NAMALWA (cell line): ENCODE data around the gene PDE4B.
"Not testable (repeated sequence)": the region's sequence is repeated elsewhere in the genome, so short reads cannot be mapped to it uniquely, and the experiment has no call there.

Source experiments
- DNase-seq: peaks from one replicate; pipeline ENCODE4 v3.0.0-alpha.2; 2015; ENCODE audit warnings: low spot score

PDE4B gene

DNA sequence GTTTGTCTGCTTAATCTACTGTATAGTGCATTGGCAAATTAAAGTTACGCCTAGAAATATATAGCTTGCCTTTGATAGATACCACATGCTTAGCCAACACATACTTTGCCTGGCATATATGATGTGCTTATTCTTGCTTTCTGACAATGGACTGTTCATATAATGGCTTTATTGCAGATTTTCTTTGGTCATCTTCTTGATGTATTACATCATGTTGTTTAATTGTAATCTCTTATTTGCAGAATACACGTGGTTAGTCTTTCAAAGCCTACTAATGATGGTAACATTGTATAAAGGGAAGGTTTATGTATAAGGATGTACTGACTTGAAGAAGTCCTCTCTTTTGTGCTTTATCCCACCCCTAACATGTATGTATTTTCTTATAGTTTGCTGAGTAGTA lies 201.5 kb downstream of the PDE4B start:
- DNase-seq, result peak; percentile 17

DNA sequence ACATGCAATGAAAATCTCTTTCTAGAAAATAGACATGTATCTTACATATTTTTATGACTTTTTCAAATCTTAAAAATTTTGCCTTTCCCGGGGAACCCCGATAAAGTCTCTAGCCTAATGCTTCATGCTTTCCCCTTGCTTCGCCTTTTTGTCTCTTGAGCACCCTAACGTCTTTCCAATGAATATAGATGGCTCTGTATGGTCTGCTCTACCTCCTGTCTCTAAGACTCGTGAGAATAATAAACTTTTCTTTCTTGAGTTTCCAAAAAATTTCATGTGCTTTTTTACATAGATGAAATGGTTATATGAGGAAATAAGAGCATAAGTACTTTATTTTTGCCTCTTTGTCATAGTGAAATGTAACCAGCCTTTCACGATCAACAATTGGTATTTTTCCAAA lies 202.6 kb downstream of the PDE4B start:
- DNase-seq, result no peak

DNA sequence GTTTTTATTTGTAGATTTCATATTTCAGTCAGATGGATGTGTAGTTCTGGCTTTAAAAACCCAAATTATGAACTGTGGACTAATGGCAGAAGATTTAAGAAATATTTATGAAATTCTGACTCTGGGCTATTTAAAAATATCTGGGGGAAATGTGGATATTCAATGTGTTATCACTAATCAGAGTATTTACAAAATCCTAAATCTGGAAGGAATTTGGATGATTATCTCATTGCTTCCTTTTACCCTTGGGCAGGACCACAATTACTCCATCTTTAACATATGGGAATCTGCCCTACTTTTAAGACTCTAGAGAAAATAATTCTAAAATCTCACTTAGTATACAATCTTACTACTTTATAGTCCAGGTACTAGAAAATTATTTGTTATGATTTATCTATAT lies 203.2 kb downstream of the PDE4B start:
- no peak for DNase-seq

DNA sequence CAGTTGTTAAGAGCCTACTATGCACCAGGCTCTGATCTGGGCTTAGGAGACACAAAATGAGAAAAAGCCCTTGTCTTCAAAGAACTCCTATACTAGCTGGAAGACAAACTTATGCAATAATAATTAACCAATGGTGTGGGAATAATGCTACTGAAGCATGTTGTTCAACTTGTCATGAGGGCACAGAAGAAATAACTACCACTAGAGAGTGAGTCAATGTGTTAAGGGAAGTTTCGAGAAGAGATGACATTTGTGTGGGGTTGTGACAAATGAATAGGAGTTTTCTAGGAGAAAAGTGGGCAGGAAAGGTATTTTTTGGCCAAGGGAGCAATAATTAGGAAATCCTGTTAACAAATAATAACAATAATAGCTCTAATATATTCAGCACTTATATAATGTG lies 205.0 kb downstream of the PDE4B start:
- DNase-seq, result no peak

DNA sequence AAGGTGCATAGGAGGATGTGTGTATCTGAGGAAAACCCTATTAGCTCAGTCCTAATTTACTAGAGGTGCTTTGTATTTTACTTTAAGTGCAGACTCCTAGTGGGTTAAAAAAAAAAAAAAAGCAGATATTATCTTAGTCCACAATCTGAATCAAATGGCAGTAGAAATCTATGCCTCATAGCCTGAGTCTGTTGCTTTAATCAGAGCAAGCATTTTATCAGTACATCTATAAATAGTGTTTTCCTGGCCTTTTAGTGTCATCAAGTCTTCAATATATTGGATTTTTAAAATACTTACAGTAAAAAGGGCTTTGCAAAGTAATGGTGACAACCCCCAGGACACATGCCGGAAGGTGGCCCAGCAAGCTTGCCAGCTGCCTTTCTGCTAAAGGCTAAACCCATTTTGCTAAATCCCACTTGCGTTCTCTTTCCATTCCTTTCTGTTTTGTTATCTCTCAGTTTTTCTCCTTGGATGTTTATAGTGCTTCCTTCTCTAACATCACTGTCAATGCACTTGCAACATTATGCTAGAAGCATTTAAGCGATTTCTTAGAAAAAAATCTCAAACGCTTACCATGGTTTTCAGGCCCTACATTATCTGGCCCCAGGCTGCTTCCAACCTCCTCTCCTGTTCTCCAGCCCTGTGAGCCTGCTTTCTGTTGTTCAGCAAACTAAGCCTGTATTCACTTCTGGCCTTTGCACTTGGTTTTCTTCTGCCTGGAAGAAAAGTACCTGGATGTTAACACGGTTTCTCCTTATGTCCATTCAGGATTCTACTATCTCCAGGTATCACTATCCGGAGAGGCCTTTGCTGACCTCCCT lies 206.3 kb downstream of the PDE4B start:
- no peak for DNase-seq

DNA sequence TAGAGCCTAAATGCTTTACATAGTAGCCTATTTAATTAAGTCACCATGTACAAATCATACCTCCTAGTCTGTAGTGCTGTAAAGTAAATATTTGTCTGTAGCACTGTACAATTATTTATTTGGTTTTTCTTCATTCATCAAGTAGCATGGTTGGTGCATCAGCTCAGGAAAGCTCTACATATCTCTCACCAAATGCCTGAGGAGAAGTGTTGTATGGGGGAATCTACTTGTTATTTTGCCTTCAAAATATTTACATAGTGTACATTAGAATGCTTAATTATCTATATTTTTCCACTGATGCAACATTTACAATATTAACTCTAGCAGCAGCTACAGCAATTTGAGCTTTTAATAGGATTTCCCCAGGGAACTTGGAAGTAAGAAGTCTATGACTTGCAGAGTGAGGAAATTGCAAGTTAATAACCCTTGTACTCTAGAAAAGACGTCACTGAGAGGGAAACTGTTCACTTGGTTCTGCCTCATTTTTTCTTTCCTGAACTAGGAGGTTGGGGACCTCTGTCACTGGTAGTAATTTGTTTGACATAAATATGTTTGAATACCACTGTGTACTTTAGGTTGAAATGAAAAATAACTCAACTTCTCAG lies 207.4 kb downstream of the PDE4B start:
- no peak for DNase-seq

DNA sequence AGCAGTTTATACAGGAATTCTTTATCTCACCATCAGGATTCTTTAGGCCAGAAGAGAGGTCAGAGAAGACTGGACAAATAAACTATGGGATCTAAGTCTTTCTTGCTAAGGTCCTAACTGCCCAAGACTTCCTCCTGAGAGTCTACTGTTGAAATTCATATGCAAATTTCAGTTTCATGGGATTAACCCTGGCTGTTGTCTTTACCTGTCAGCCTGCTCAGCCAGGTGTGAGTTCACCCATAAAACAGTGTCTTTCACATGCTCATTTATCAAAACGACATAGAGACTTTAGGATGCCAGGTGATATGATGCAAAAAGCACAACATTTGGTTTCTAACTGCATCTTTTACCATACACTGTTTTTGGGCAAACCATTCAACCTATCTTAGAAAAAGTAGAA lies 211.0 kb downstream of the PDE4B start:
- no peak for DNase-seq

DNA sequence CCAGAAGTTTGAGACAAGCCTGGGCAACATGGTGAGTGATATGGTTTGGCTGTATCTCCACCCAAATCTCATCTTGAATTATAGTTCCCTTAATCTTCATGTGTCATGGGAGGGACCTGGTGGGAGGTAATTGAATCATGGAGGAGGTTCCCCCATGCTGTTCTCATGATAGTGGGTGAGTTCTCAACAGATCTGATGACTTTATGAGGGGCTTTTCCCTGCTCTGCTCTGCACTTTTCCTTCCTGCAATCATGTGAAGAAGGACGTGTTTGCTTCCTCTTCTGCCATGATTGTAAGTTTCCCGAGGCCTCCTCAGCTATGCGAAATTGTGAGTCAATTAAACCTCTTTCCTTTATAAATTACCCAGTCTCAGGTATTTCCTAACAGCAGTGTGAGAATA lies 213.8 kb downstream of the PDE4B start:
- not testable (repeated sequence) for DNase-seq

DNA sequence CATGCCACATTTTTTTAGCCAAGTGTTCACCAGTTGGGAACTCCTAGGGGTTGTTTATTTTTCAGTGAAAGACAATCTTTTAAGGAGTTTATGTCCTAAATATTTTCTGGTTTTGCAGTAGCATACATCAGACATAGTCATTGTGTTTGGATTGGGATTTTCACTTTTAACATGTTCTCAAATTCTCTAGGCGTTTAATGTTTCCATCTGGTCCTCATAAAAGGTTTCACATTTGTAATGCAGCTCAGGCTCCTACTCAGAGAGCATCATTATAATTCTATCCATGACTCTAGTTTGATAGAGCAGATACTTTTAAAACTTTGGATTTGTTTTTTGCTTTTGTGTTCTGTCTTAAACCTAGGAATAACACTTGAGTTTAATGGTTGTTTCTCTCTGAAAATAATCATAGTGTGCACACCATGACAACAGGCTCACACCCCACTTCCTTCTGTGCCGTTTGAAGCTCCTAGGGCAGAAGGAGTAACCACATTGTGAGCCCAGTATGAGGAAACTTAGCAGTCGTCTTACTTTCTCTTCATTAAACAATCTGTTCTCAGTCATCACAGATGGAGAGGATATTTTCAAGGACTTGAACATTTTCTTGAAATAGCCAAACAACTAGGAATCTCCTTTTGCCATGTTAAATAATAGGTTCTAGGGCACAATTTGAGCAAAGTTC lies 219.6 kb downstream of the PDE4B start:
- DNase-seq, result no peak

DNA sequence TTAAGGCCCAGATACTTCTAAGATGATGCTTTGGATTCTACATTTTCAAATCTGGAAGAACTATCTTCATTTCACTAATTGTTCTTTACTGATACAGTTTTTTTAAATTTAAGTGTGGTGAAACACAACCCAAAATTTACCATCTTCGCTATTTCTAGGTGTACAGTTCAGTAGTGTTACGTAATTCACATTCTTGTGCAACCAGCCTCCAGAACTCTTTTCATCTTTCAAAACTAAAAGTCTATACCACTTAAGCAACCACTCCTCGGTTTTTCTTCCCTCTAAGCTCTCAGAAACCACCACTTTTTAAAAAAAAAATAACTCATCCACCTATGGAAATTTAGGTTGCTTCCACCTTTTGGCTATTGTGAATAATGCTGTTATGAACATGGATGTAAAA lies 220.7 kb downstream of the PDE4B start:
- no peak for DNase-seq

DNA sequence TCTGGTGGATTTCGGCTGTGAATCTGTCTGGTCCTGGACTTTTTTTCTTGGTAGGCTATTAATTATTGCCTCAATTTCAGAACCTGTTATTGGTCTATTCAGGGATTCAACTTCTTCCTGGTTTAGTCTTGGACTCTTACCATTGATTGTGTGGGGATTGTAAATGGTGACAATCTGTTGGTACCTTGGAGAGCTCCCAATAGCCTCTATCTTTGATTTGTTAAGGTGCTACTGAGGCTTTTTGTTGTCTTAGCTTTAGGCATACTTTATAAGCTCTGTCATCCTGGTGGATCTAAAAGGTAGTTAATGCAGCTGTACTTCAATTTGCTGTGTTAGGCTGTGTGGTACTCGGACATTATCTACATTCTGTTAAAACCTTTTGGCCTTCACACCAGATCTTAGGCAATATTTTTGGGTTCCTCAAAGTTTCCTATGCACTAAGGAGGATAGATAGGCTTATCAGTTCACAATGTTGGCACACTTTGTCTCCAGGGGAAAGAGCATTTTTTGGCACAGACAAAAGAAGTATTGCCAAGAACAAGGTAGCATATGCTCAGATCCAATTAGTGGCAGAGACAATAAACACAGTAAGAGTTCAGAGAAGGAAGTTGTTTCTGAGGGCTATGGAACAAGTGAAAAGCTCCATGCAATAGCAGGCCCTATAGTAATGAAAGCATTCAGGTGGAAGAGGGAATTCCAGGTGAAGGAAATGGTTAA lies 230.4 kb downstream of the PDE4B start:
- DNase-seq, result peak; percentile 6

DNA sequence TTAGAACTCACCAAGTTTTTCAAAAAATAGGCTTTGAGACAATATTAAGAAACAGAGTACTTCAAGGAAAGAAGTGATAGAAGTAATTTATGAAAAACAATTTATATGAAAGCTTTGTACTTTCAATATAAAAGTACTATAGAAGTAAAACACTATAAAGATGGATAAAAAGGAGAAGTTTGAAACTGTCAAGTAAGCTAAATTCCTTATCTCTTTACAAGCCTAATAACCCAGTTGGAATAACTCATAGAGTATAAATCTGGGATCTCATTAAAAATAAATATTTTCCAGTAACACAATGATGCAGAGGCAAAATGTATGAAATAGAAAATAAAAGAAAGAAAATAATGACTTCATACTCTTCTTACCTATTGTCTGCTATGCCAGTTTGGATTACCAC lies 232.5 kb downstream of the PDE4B start:
- no peak for DNase-seq

DNA sequence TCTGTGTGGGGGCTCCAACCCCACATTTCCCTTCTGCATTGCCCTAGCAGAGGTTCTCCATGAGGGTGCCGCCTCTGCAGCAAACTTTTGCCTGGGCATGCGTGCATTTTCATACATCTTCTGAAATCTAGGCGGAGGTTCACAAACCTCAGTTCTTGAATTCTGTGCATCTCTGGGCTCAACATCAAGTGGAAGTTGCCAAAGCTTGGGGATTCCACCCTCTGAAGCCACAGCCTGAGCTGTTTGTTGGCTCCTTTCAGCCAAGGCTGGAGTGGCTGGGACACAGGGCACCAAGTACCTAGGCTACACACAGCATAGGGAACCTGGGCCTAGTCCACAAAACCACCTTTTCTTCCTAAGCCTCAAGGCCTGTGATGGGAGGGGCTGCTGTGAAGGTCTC lies 235.3 kb downstream of the PDE4B start:
- DNase-seq, result no peak

DNA sequence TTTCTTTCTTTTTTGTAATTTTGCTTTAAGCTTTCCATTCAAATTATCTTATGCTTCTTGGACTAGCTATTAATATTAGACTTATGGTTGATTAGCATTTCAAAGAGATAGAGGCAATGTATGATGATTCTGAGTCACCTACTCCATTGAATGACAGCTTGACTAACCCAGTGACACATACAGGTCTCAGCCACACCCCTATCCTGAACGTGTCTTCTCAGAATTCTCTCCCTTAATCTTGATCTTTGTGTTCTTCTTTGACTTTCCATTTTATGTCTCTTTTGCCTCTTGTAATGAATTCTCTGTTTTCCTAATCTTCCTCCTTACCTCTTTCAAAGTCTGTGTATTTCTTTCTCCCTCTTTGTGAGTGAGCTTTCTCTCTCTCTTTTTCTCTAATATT lies 241.1 kb downstream of the PDE4B start:
- no peak for DNase-seq

DNA sequence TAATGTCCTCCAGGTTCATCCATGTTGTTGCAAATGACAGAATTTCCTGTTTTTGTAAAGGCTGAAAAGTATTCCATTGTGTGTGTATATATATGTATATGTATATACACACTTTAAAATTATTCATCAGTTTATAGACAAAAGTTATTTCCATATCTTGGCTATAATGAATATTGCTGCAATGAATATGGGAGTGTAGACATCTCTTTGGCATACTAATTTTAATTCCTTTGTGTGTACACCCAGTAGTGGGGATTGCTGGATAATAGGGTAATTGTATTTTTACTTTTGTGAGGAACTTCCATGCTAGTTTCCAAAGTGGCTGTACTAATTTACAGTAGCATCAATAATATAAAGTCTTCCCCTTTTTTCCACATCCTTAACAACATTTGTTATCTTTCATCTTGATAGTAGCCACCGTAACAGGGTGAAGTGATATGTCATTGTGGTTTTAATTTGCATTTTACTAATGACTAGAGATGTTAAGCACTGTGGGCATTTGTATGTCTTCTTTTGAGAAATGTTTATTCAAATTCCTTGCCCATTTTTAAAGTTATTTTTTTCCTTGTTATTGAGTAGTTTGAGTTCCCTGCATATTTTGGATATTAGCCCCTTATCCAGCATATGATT lies 243.0 kb downstream of the PDE4B start:
- DNase-seq, result no peak

DNA sequence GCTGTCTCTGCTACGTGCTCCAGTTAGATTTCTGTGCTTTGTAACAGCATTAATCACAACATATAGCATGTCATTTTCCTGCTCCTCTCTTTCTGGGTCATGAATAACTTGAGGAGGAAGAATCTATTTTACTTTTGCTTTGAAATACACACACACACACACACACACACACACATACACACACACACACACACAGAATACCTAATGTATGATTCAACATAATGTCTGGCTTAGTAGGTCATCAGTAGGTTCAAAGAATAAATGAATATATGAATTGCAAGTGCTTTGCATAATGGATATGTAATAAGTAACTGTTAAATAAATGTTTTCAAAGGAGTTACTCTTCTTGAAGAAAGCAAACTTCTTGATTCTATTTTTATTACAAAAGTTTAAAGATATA lies 249.0 kb downstream of the PDE4B start:
- no peak for DNase-seq

DNA sequence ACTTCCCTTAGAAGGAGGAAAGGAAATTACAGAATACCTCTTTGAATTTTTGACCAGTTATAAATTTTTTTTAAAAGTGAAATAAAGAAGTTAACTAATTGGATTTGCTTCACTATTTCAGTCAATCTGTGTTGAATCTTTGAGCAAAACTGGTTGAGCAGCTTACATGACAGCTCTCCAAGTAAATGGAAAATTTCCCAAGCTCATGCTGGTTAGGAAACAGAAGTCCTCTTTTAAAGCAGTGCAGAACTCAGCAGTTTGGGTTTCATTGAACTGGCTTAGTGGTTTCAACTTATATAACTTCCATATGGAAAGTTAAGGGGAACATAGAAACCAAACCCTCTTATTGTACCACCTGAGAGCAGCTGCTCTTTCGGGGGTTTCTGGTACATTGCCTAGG lies 250.5 kb downstream of the PDE4B start:
- DNase-seq, result no peak

DNA sequence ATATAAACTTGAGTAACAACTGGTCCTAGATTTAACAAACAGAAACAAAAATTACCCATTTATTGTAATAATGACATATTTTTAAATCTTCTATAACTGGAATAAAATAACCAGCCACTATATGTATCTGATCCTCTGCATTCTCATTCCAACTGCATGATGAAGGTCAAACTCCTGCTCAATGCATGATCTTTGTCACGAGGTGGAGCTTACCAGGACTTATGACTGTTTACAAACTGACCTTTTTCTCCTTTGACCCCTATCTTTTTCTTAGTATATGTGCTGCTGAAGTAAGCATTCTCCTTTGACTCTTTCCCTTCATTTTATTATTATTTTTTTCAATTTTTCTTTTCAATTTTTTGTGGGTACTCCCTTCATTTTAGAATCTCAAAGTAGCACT lies 252.2 kb downstream of the PDE4B start:
- DNase-seq, result no peak

DNA sequence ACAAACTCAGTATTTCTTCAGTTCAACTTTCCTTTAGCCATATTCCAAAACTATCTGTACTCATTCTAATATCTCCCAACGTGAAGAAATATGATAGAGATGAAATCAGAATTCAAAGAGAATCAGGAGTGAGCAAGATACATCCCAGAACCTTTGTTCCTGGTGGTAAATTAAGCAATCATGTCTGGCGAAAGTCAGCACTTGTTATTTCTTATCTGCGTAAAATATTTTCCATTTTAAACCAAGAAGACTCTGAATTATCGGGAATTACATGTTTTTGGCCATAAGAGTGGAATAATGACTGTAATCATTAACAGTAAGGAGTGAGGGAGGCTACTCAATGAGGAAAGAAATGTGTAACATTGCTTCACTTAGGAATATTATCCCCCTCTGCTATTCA lies 253.7 kb downstream of the PDE4B start:
- DNase-seq, result no peak

DNA sequence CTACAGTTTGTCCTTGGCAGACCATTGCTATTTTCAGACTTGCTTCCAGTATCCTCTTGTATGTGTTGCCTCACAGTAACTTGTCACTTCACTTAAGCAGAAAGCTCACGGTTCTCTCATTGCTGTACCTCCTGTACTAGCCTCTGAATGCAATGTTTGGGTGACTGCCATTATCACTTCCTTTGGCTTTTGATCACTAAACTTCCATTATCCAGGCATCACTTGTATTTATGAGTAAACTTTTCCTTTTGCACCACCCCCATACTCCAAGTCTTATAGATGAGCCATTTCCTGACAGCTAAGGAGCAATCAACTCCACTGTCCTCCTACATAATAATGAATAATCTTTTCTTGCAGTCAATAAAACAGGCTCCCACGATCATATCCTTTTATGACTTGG lies 255.3 kb downstream of the PDE4B start:
- DNase-seq, result no peak

DNA sequence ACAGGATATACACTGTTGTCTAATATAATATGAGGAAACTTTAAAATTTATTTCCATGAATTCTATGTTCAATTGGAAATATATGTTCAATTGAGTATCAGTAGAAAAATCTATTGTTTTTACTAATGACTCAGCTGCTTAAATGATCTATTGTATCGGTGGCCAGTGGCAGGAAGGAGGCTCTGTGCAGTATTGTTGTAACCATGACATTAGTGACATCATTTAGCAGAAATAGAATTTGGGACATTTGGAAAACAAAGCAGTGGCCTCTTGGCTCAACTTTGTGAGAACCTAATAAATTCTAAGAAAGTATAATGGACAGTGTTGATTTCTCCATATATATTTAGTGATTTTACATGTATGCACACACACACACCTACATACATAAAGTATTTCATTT lies 257.4 kb downstream of the PDE4B start:
- DNase-seq, result no peak

DNA sequence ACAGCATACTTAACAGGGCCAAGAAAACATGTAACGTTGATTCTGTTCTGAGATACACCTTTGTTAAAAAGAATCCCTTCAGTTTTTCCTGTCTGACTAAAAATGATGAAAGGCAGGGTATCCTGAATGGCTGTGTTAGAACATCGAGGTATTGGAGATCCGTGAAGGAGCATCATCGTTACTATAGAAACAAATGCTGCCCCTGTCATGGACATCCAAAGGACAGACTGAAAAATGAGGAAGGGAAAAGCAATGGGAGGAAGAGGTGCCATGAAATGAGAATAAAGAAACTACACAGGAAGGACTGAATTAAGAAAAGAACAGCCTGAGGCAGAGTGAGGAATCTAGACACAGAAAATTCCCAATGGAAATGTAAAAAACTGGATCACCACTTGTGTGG lies 257.9 kb downstream of the PDE4B start:
- DNase-seq, result no peak
